Progenitor cell of endocrine pancreas (in vitro differentiated cells): Measurements from ENCODE around the gene ZNF574. TPM values are rescaled to one million over a fixed set of nuclear protein-coding genes. Genes with fewer than 3 reads are reported as not detected.

Experiments
- DNase-seq: peaks from one replicate; pipeline ENCODE4 v3.0.0; 2021; ENCODE audit warnings: low spot score; ENCODE audit not compliant: unreplicated experiment
- H3K27ac Mint-ChIP-seq: 2 replicates; pipeline ENCODE4 v1.8.0; 2021; ENCODE audit warnings: mild to moderate bottlenecking, moderate library complexity, mixed read lengths
- H3K27me3 Mint-ChIP-seq: 2 replicates; pipeline ENCODE4 v1.8.0; 2021; ENCODE audit warnings: mixed read lengths
- H3K36me3 Mint-ChIP-seq: 2 replicates; pipeline ENCODE4 v1.8.0; 2022; ENCODE audit warnings: mixed read lengths; ENCODE audit not compliant: insufficient read depth
- H3K4me1 Mint-ChIP-seq: 2 replicates; pipeline ENCODE4 v1.8.0; 2021; ENCODE audit warnings: low read depth, mixed read lengths
- H3K4me3 Mint-ChIP-seq: 2 replicates; pipeline ENCODE4 v1.8.0; 2021; ENCODE audit warnings: low read depth, mild to moderate bottlenecking, moderate library complexity, mixed read lengths
- H3K9me3 Mint-ChIP-seq: 2 replicates; pipeline ENCODE4 v1.8.0; 2021; ENCODE audit warnings: low read depth, mixed read lengths
- total RNA-seq: library from RNA; stranded (reverse); gene quantifications from 2 replicates; pipeline ENCODE4 v1.2.1, GENCODE V29; 2021
- TF ChIP-seq, protein P1 (sequence below): fragments of 200-600 bp; sonication (generic); IDR thresholded peaks from one replicate; pipeline ENCODE4 v1.5.0; 2021; ENCODE audit warnings: antibody characterized with exemption, mild to moderate bottlenecking; ENCODE audit not compliant: unreplicated experiment

ZNF574 gene
- total RNA-seq, 1 donor from 2014 or later, result 22.5 TPM

DNA sequence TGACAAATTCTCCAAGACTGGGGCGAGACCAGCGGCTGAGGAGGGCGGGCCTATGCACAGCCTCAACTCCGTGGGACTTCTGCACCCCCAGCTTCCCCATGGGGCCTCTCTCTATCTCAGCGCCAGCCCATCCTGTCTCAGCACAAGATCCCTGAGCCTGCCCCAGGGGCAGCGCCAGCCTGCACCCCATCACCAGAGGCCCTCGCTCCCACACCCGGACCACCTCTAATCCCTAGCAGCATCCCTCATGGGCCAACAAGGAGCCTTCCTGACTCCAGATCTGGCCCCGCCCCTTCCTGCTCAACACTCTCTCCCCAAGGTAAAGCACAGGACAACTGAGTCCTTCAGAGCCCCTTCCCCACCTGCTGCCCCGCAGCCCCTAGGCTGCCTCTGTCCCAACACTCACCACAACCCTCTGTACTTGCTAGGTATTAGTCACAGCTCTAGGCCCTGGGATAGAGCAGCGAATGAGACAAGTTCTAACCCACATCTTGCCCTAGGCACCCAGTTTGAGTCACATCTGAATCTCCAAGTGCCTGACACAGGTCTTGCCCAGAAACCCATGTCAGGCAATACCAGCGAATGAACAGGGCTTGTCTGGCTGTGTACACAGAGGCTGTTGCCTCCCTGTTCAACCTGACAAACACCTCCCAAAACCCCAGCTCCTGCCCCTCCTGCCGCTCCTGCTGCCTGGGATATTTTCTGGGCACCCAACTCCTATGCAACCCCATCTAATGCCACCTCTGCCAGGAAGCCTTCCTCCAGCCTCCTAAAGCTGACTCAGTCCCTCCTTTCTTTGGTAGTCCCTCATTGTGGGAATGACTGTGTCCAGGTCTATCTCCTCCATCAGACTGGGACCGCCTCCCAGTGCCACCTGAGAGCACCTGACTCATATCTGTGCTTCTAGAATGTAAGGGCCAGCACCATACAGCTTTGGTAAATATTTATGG lies 24.5 kb upstream of the ZNF574 start:
- Mint-ChIP-seq H3K36me3 (peaks cover 1% of the 10 kb centered on the region), H3K27me3 (no peaks in the 10 kb centered on the region), H3K27ac (no peak overlapping the region), H3K9me3 (no peaks in the 10 kb centered on the region), H3K4me1 (no peaks in the 10 kb centered on the region), H3K4me3 (no peak overlapping the region)
- no peak for DNase-seq
- TF ChIP-seq, protein P1, sequence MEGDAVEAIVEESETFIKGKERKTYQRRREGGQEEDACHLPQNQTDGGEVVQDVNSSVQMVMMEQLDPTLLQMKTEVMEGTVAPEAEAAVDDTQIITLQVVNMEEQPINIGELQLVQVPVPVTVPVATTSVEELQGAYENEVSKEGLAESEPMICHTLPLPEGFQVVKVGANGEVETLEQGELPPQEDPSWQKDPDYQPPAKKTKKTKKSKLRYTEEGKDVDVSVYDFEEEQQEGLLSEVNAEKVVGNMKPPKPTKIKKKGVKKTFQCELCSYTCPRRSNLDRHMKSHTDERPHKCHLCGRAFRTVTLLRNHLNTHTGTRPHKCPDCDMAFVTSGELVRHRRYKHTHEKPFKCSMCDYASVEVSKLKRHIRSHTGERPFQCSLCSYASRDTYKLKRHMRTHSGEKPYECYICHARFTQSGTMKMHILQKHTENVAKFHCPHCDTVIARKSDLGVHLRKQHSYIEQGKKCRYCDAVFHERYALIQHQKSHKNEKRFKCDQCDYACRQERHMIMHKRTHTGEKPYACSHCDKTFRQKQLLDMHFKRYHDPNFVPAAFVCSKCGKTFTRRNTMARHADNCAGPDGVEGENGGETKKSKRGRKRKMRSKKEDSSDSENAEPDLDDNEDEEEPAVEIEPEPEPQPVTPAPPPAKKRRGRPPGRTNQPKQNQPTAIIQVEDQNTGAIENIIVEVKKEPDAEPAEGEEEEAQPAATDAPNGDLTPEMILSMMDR, result no peak

GRCh38 chr19:42052241-42052863 lies 23.6 kb upstream of the ZNF574 start:
- H3K4me1 Mint-ChIP-seq, result no peaks in the 10 kb centered on the region
- no peaks in the 10 kb centered on the region for H3K27me3 Mint-ChIP-seq
- H3K27ac Mint-ChIP-seq, result no peak overlapping the region
- TF ChIP-seq, protein P1, result no peak
- H3K36me3 Mint-ChIP-seq, result peaks cover 1% of the 10 kb centered on the region
- DNase-seq, result no peak
- H3K4me3 Mint-ChIP-seq, result no peak overlapping the region
- no peaks in the 10 kb centered on the region for H3K9me3 Mint-ChIP-seq

- H3K4me3 Mint-ChIP-seq, result no peak overlapping the region
- no peak for DNase-seq
- H3K27me3 Mint-ChIP-seq, result no peaks in the 10 kb centered on the region
- TF ChIP-seq, protein P1, result no peak
- H3K36me3 Mint-ChIP-seq, result peaks cover 1% of the 10 kb centered on the region
- no peak overlapping the region for H3K27ac Mint-ChIP-seq
- H3K9me3 Mint-ChIP-seq, result no peaks in the 10 kb centered on the region
- H3K4me1 Mint-ChIP-seq, result no peaks in the 10 kb centered on the region
Observed at GRCh38 chr19:42053037-42053935, 22.7 kb upstream of the ZNF574 start.

DNA sequence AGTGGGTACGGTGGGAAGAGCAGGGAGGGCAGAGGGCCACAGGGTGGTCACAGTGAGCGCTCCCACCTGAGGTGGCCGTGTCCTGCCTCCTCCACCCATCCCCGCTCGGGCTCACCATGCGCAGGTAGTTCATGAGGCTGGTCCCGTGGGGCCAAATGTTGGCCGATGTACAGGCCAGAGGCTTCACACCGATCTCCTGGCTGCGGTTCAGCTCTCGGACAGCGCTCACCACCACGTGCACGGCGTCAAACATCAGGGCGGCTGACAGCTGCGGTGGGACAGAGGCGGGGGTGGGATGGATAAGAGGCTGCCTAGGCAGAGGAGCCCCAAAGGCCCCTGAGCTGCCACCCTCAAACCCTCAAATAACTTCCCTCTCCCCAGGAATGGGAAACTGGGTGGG lies 21.8 kb upstream of the ZNF574 start:
- DNase-seq, result no peak
- Mint-ChIP-seq H3K27ac (no peak overlapping the region), H3K27me3 (no peaks in the 10 kb centered on the region), H3K4me3 (no peak overlapping the region), H3K4me1 (no peaks in the 10 kb centered on the region), H3K9me3 (no peaks in the 10 kb centered on the region), H3K36me3 (peaks cover 1% of the 10 kb centered on the region)
- TF ChIP-seq, protein P1, result no peak

DNA sequence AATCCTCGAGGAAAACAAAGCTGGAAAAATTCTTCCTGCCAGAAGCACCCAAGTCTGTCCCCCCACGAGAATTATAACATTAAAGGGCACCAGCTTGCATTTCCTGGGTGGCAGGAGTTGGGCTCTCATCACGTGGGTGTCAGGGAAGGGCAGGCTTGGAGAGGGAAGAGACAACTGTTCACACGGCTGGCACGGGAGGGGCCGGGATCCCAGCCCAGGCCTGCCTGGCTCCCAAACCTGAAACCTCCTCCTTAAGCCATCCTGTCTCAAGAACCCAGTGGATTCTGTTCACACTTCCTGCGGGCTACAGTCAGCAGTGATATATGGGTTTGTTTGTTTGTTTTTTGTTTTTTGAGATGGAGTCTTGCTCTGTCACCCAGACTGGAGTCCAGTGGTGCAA lies 18.1 kb upstream of the ZNF574 start:
- no peak for DNase-seq
- Mint-ChIP-seq H3K27ac (no peak overlapping the region), H3K9me3 (no peaks in the 10 kb centered on the region), H3K4me1 (no peaks in the 10 kb centered on the region), H3K27me3 (no peaks in the 10 kb centered on the region), H3K4me3 (no peak overlapping the region), H3K36me3 (peaks cover 4% of the 10 kb centered on the region)
- TF ChIP-seq, protein P1, result no peak
